Mesothelial cell of epicardium (in vitro differentiated cells): ENCODE results near the gene GDF9. TPM values are rescaled to one million over a fixed set of nuclear protein-coding genes. Genes with fewer than 3 reads are reported as not detected.
A peak's percentile ranks its signal among the peaks of the same experiment; 100 is the strongest.

Source experiments
- DNase-seq, 2 experiments: peaks; one replicate each; pipeline ENCODE4 v3.0.0; 2021; ENCODE audit warnings: low spot score in 2 of 2; ENCODE audit not compliant: unreplicated experiment in 2 of 2
- H3K27ac Mint-ChIP-seq: 2 replicates; pipeline ENCODE4 v1.8.0; 2021; ENCODE audit warnings: mixed read lengths
- H3K27me3 Mint-ChIP-seq: 2 replicates; pipeline ENCODE4 v1.8.0; 2021; ENCODE audit warnings: low read depth, mixed read lengths
- H3K36me3 Mint-ChIP-seq: 2 replicates; pipeline ENCODE4 v1.8.0; 2021; ENCODE audit warnings: mixed read lengths
- H3K4me1 Mint-ChIP-seq: 2 replicates; pipeline ENCODE4 v1.8.0; 2021; ENCODE audit warnings: mixed read lengths
- H3K4me3 Mint-ChIP-seq: 2 replicates; pipeline ENCODE4 v1.8.0; 2021; ENCODE audit warnings: mild to moderate bottlenecking, moderate library complexity, mixed read lengths
- H3K9me3 Mint-ChIP-seq: 2 replicates; pipeline ENCODE4 v1.8.0; 2021; ENCODE audit warnings: mixed read lengths
- CTCF ChIP-seq: fragments of 200-600 bp; sonication (generic); IDR thresholded peaks from one replicate; pipeline ENCODE4 v1.5.0; 2021; ENCODE audit warnings: antibody characterized with exemption; ENCODE audit not compliant: unreplicated experiment
- total RNA-seq: library from RNA; stranded (reverse); gene quantifications from 3 replicates; pipeline ENCODE4 v1.2.1, GENCODE V29; 2021

The GDF9 gene
- total RNA-seq, 1 donor from 2014 or later, result 0.98 TPM

GRCh38 chr5:132829742-132830435, 36.4 kb downstream of the GDF9 start:
- DNase-seq, result peak; percentile 61 to 83
- H3K4me1 Mint-ChIP-seq, result peaks cover 11% of the 10 kb centered on the region
- no peaks in the 10 kb centered on the region for H3K9me3 Mint-ChIP-seq
- peak; percentile 80 for TF ChIP-seq CTCF
- peak overlapping the region; percentile 78 for H3K27ac Mint-ChIP-seq
- peak overlapping the region; percentile 86 for H3K4me3 Mint-ChIP-seq
- H3K36me3 Mint-ChIP-seq, result no peaks in the 10 kb centered on the region
- peaks cover 46% of the 10 kb centered on the region for H3K27me3 Mint-ChIP-seq

- DNase-seq, result no peak
- Mint-ChIP-seq H3K4me1 (peaks cover 11% of the 10 kb centered on the region), H3K27me3 (peaks cover 46% of the 10 kb centered on the region), H3K4me3 (peak overlapping the region; percentile 86), H3K9me3 (no peaks in the 10 kb centered on the region), H3K27ac (no peak overlapping the region), H3K36me3 (no peaks in the 10 kb centered on the region)
- no peak for TF ChIP-seq CTCF
Measured at GRCh38 chr5:132828846-132829494, 37.3 kb downstream of the GDF9 start.

GRCh38 chr5:132827943-132828673, 38.2 kb downstream of the GDF9 start:
- TF ChIP-seq CTCF, result no peak
- no peaks in the 10 kb centered on the region for H3K36me3 Mint-ChIP-seq
- H3K27ac Mint-ChIP-seq, result no peak overlapping the region
- H3K4me3 Mint-ChIP-seq, result no peak overlapping the region
- H3K4me1 Mint-ChIP-seq, result peaks cover 14% of the 10 kb centered on the region
- H3K9me3 Mint-ChIP-seq, result no peaks in the 10 kb centered on the region
- peaks cover 46% of the 10 kb centered on the region for H3K27me3 Mint-ChIP-seq
- DNase-seq, result peak in 1 of 2 experiments; percentile 34

- H3K27ac Mint-ChIP-seq, result no peak overlapping the region
- no peaks in the 10 kb centered on the region for H3K36me3 Mint-ChIP-seq
- DNase-seq, result peak in 1 of 2 experiments; percentile 34
- peaks cover 42% of the 10 kb centered on the region for H3K27me3 Mint-ChIP-seq
- H3K4me3 Mint-ChIP-seq, result peak overlapping the region; percentile 40
- no peak for TF ChIP-seq CTCF
- peaks cover 19% of the 10 kb centered on the region for H3K4me1 Mint-ChIP-seq
- no peaks in the 10 kb centered on the region for H3K9me3 Mint-ChIP-seq
Measured at GRCh38 chr5:132826424-132827082, 39.7 kb downstream of the GDF9 start.

- Mint-ChIP-seq H3K27ac (no peak overlapping the region), H3K9me3 (no peaks in the 10 kb centered on the region), H3K36me3 (no peaks in the 10 kb centered on the region), H3K27me3 (peaks cover 36% of the 10 kb centered on the region), H3K4me1 (peaks cover 18% of the 10 kb centered on the region), H3K4me3 (peak overlapping the region; percentile 40)
- no peak for TF ChIP-seq CTCF
- DNase-seq, result peak in 1 of 2 experiments; percentile 38
Measured at GRCh38 chr5:132825834-132826391, 40.4 kb downstream of the GDF9 start.
